Type B pancreatic cell (in vitro differentiated cells): ENCODE data around the gene LRRN4. TPM values are rescaled to one million over a fixed set of nuclear protein-coding genes. Genes with fewer than 3 reads are reported as not detected.

Source experiments
- DNase-seq: peaks from one replicate; pipeline ENCODE4 v3.0.0; 2021; ENCODE audit warnings: mixed read lengths; ENCODE audit not compliant: unreplicated experiment; ENCODE audit errors: extremely low spot score
- H3K27ac Mint-ChIP-seq: 2 replicates; pipeline ENCODE4 v1.8.0; 2021; ENCODE audit warnings: mild to moderate bottlenecking, mixed read lengths
- H3K27me3 Mint-ChIP-seq: 2 replicates; pipeline ENCODE4 v1.8.0; 2021; ENCODE audit warnings: mixed read lengths
- H3K36me3 Mint-ChIP-seq: 2 replicates; pipeline ENCODE4 v1.8.0; 2021; ENCODE audit warnings: mixed read lengths
- H3K4me1 Mint-ChIP-seq: one replicate; pipeline ENCODE4 v1.8.0; 2021; ENCODE audit warnings: mixed read lengths; ENCODE audit not compliant: unreplicated experiment
- H3K4me3 Mint-ChIP-seq: 2 replicates; pipeline ENCODE4 v1.8.0; 2021; ENCODE audit warnings: mild to moderate bottlenecking, mixed read lengths
- H3K9me3 Mint-ChIP-seq: 2 replicates; pipeline ENCODE4 v1.8.0; 2021; ENCODE audit warnings: mixed read lengths
- total RNA-seq: library from RNA; stranded (reverse); gene quantifications from 2 replicates; pipeline ENCODE4 v1.2.1, GENCODE V29; 2021; ENCODE audit warnings: low replicate concordance
- TF ChIP-seq, protein P1 (sequence below): fragments of 200-600 bp; sonication (generic); conservative IDR thresholded peaks from 2 replicates; pipeline ENCODE4 v1.5.0; 2021; ENCODE audit warnings: antibody characterized with exemption, mild to moderate bottlenecking

LRRN4 gene
- total RNA-seq, 1 donor from 2014 or later = 12.5 TPM

DNA sequence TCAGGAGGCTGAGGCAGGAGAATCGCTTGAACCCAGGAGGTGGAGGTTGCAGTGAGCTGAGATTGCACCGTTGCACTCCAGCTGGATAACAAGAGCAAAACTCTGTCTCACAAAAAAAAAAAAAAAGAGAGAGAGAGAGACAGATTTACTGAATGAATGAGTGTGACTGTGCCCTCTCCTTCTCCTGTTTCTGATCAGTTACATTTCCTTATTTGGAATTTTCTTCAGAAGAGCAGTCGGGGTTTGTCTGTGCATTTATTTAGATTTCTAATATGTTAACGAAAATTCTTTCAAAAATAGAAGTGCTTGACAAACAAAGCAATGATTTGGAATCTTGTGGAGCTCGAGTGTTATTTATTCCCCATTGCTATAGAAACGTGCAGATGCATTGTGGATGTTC is 6.4 kb upstream of the LRRN4 start:
- H3K27me3 Mint-ChIP-seq = peaks cover under 1% of the 10 kb centered on the region
- peaks cover 19% of the 10 kb centered on the region for H3K4me1 Mint-ChIP-seq
- DNase-seq = no peak
- TF ChIP-seq, protein P1, sequence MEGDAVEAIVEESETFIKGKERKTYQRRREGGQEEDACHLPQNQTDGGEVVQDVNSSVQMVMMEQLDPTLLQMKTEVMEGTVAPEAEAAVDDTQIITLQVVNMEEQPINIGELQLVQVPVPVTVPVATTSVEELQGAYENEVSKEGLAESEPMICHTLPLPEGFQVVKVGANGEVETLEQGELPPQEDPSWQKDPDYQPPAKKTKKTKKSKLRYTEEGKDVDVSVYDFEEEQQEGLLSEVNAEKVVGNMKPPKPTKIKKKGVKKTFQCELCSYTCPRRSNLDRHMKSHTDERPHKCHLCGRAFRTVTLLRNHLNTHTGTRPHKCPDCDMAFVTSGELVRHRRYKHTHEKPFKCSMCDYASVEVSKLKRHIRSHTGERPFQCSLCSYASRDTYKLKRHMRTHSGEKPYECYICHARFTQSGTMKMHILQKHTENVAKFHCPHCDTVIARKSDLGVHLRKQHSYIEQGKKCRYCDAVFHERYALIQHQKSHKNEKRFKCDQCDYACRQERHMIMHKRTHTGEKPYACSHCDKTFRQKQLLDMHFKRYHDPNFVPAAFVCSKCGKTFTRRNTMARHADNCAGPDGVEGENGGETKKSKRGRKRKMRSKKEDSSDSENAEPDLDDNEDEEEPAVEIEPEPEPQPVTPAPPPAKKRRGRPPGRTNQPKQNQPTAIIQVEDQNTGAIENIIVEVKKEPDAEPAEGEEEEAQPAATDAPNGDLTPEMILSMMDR = no peak
- H3K36me3 Mint-ChIP-seq = no peaks in the 10 kb centered on the region
- H3K4me3 Mint-ChIP-seq = no peak overlapping the region
- H3K27ac Mint-ChIP-seq = peak overlapping the region; percentile 69
- H3K9me3 Mint-ChIP-seq = no peaks in the 10 kb centered on the region

DNA sequence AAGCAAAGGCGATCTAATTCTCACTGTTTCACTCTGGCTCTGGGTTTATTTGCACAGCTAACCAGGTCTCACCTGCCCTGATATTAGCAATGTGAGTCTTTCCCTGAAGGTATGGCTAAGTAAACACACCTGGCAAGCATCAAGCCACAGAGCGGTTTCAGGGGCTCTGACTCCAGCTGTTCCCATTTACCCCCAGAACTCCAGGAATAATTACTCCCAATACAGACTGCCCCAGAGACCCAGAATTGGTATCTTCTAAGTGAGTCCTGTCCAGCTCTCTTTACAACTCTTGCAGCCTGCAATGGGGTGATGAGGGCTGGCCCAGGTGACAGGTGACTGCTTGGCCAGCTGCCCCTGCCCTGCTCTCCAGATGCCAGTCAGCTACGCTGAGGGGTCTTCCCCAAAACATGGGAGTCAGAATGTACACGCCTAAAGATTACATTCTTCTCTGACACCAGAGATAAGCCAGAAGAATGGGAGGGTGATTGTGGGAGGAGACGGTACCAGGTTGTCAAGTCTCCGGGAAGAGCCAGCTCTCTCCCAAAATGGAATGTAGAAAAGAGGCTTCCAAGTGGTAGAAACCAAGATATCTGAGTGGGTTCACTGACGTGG is 4.9 kb upstream of the LRRN4 start:
- no peaks in the 10 kb centered on the region for H3K9me3 Mint-ChIP-seq
- peaks cover 11% of the 10 kb centered on the region for H3K27me3 Mint-ChIP-seq
- TF ChIP-seq, protein P1 = no peak
- DNase-seq = no peak
- peaks cover 30% of the 10 kb centered on the region for H3K4me1 Mint-ChIP-seq
- H3K4me3 Mint-ChIP-seq = peak overlapping the region; percentile 6
- H3K36me3 Mint-ChIP-seq = no peaks in the 10 kb centered on the region
- peak overlapping the region; percentile 69 for H3K27ac Mint-ChIP-seq

DNA sequence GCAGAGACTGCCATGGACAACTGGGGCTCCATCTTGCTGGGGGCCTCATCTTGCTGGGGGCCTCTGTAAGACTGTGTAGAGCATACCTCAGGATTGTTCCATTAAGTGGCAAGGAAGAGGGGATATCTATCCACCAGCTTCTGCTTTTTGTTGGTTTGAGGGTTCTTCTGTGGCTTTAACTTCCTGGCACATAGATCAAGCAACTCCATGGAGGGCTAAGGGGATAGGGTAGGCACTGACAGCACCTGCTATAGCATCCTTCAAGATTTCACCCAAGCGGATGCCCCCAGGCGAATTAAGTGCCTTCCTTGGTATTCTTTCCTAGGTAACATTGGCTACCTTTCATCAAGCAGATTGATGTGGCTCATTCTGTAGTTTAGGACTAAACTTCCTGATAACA is 3.8 kb upstream of the LRRN4 start:
- no peak for DNase-seq
- TF ChIP-seq, protein P1 = no peak
- H3K36me3 Mint-ChIP-seq = no peaks in the 10 kb centered on the region
- H3K27me3 Mint-ChIP-seq = peaks cover 22% of the 10 kb centered on the region
- no peak overlapping the region for H3K4me3 Mint-ChIP-seq
- no peaks in the 10 kb centered on the region for H3K9me3 Mint-ChIP-seq
- H3K4me1 Mint-ChIP-seq = peaks cover 37% of the 10 kb centered on the region
- peak overlapping the region; percentile 69 for H3K27ac Mint-ChIP-seq

DNA sequence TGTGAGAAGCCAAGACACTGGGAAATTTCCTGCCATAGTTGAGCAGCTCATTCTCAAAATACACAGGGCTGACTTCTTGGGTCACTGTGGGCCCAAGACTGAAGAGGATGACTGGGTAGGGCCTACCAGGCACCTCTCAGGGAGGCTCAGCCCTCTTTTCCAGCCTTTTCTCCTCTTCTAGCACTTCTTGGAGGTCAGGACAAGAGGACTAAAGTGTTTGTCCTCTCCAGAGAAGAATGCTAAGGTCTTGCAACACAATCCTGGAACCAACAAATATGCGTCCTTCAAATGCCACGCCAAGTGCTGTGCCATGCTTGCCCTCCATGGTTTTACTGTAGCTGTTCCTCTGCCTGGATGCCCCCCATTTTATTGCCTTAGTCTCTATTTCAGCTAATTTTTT is 3.3 kb upstream of the LRRN4 start:
- Mint-ChIP-seq H3K27ac (no peak overlapping the region), H3K4me1 (peaks cover 37% of the 10 kb centered on the region), H3K4me3 (no peak overlapping the region), H3K36me3 (no peaks in the 10 kb centered on the region), H3K27me3 (peaks cover 23% of the 10 kb centered on the region), H3K9me3 (no peaks in the 10 kb centered on the region)
- TF ChIP-seq, protein P1 = no peak
- DNase-seq = no peak

DNA sequence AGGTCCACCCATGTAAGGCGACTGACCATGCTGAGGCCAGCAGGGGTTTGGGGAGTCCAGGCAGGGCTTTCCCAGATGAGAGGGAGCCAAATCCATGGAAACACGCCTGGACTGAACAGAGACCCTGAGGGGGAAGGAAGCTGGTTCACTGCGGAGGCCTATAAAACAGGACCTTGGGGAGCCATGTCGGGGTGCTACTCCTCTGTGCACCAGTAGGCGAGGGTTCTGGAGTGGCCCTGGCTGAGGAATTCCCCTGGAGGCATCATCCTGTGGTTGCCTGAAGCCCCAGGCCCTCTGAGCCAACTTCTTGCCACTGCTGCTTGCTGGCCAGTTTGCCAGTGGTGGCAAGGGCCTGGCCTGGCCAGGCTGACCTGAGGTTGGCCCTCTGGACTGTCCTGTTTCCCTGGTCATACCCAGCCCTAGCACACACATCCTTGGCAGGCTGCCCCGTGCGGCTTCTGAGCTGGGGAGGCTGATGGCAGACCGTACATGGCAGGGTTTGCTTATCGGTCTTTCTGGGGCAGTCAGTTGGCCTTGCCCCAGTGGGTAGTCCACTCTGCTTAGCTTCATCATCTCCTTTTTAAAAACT is 2.2 kb upstream of the LRRN4 start:
- TF ChIP-seq, protein P1 = no peak
- Mint-ChIP-seq H3K4me1 (peaks cover 37% of the 10 kb centered on the region), H3K36me3 (no peaks in the 10 kb centered on the region), H3K27ac (peak overlapping the region; percentile 13), H3K9me3 (no peaks in the 10 kb centered on the region), H3K4me3 (no peak overlapping the region), H3K27me3 (peaks cover 33% of the 10 kb centered on the region)
- no peak for DNase-seq
